Liver (tissue), 3 donors: ENCODE results near the gene PCSK6.

ENCODE experiments used
- CTCF ChIP-seq: fragments of 150-350 bp; IDR thresholded peaks from 2 replicates; pipeline ENCODE4 v1.5.1; 2017; ENCODE audit warnings: improper control_type of control experiment, low read depth, low read length; ENCODE audit not compliant: missing input control
- EGR1 ChIP-seq, 2 donors: IDR thresholded peaks; 2 replicates each; pipeline ENCODE4 v1.6.1; 2016 to 2018; ENCODE audit warnings: antibody characterized with exemption in 2 of 2, low read depth in 2 of 2
- FOXA1 ChIP-seq: IDR thresholded peaks from 2 replicates; pipeline ENCODE4 v1.6.1; 2016; ENCODE audit warnings: antibody characterized with exemption
- GABPA ChIP-seq, 2 donors: IDR thresholded peaks in 1 of 2; conservative IDR thresholded peaks in 1 of 2; 2 replicates each; pipeline ENCODE4 v1.6.1; 2016; ENCODE audit warnings: antibody characterized with exemption in 2 of 2, mild to moderate bottlenecking in 1 of 2, moderate library complexity in 1 of 2
- MAX ChIP-seq: IDR thresholded peaks from 2 replicates; pipeline ENCODE4 v1.6.1; 2016; ENCODE audit warnings: antibody characterized with exemption
- REST ChIP-seq: IDR thresholded peaks from 2 replicates; pipeline ENCODE4 v1.6.1; 2016; ENCODE audit warnings: antibody characterized with exemption, mild to moderate bottlenecking
- SP1 ChIP-seq: IDR thresholded peaks from 2 replicates; pipeline ENCODE4 v1.6.1; 2018; ENCODE audit warnings: antibody characterized with exemption, mild to moderate bottlenecking
- TAF1 ChIP-seq: conservative IDR thresholded peaks from 2 replicates; pipeline ENCODE4 v1.6.1; 2016; ENCODE audit warnings: antibody characterized with exemption, mild to moderate bottlenecking
- YY1 ChIP-seq: IDR thresholded peaks from 2 replicates; pipeline ENCODE4 v1.6.1; 2016; ENCODE audit warnings: antibody characterized with exemption, mild to moderate bottlenecking
- ZBTB33 ChIP-seq: IDR thresholded peaks from 2 replicates; pipeline ENCODE4 v1.6.1; 2016; ENCODE audit warnings: antibody characterized with exemption
- donor health status: healthy.
- donor health status: healthy.

- TF ChIP-seq CTCF: no peak
- peak; percentile 20 for TF ChIP-seq YY1
- TF ChIP-seq REST: peak; percentile 3
- no peak for TF ChIP-seq EGR1 (IDR thresholded peaks at IDR 0.05; ENCODE audit: low read depth in 2 of 2)
- TF ChIP-seq TAF1: peak; percentile 74
- TF ChIP-seq SP1: peak; percentile 81
- TF ChIP-seq MAX: peak; percentile 65
- no peak for TF ChIP-seq GABPA (IDR thresholded peaks at IDR 0.05 in 1 of 2, conservative IDR thresholded peaks at IDR 0.05 in 1 of 2)
- no peak for TF ChIP-seq ZBTB33
- TF ChIP-seq FOXA1: no peak
Observed at GRCh38 chr15:101438482-101439284, 50.8 kb downstream of the PCSK6 start.
